Posterior cingulate gyrus (tissue), 11 donors: ENCODE measurements around the gene MYL7.
"Not testable (repeated sequence)": the region's sequence is repeated elsewhere in the genome, so short reads cannot be mapped to it uniquely, and the experiment has no call there.

Experiments used
- DNase-seq, 10 donors: peaks; one replicate each; pipeline versions ENCODE4 v3.0.0 to v3.0.0-alpha.2; 2020 to 2021; ENCODE audit warnings: mixed read lengths in 3 of 10
- intact Hi-C: fragments of 100-400 bp; cut with DNase I; formaldehyde crosslinking; loops from one replicate; pipeline ENCODE4 v1.15.1; 2023

The MYL7 gene

DNA sequence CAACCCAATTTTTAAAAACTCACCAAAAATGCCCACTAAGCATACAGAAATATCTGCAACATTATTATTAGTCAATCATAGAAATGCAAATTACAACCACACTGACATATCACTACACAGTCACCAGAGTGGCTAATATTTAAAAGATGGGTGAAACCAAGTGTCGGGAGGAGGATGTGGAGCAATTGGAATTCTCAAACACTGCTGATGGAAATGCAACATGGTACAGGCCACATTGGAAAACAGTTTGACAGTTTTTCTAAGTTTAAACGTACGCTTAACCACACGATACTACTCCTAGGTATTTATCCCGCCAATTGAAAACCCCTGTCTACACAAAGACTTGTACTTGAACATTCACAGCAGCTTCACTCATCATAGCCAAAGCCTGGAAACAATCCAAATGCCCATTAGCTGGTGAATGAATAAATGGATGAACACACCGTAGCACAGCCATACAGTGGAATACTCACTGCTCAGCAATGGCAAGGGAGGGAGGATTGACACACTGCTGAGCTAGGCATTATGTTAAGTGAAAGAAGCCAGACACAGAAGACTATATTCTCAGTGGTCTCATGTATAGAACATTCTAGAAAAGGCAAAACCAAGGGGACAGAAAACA lies 31.8 kb upstream of the MYL7 start:
- intact Hi-C loops: no loop called here
- DNase-seq: no peak

DNA sequence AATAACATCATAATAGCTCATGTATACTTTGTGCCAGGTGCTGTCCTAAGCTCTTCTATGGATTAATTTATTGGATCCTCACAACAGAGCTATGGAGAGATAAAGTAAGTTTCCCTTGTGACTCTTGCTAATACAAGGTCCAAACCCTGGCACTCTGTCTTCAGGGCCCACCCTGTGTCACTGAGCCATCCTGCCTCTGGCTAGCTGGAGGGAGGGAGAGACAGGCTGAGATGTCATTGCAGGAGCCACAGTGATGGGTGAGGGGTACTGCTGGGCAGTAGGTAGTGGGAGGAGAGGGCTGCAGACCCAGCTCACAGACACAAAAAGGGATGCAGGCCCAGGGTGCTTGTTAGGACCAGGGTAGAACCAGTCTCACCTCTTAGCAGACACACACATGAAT lies 31.2 kb upstream of the MYL7 start:
- intact Hi-C loops: no loop called here
- DNase-seq: no peak

DNA sequence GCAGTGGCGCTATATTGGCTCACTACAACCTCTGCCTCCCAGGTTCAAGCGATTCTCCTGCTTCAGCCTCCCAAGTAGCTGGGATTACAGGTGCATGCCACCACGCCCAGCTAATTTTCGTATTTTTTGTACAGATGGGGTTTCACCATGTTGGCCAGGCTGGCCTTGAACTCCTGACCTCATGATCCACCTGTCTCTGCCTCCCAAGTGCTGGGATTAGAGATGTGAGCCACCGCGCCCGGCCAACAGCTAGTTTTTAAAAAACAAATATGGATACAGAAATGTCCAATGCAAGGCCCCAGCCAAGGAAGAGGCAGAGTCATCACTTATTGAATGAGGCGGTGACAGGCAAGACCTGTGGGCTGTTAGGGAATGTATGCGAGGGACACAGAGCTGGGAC lies 30.8 kb upstream of the MYL7 start:
- DNase-seq, intact Hi-C loops: not testable (repeated sequence)

DNA sequence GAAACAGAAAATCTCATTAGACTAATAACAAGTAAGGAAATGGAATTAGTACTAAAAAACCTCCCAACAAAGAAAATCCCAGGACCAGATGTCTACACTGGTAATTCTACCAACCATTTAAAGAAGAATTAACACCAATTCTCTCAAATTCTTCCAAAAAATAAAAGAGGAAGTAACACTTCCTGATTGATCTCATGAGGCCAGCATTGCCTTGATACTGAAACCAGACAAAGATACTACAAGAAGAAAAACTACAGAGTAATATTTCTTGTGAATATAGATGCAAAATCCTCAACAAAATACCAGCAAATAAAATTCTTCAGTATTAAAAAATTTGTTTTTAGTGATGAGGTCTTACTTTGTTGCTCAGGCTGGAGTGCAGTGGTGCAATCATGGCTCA lies 26.8 kb upstream of the MYL7 start:
- intact Hi-C loops: no loop called here

DNA sequence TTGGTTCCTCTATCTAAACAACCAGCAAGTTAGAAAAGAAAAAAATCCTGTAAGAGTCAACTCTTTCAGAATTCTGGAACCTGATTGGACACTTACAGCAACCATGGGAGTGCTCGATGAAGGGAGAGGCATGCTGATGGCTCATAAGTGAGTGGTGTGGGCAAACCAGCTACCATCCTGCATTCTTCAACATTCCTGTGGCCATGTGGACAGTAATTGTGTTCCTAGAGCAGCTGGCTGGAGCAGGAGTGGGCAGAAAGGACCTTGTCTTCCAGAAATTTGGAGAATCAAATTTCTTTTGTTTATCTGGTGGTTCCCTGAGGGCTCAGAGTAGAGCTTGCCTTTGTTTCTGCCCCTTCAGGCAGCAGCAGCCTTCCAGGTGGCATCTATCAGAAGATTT lies 22.5 kb upstream of the MYL7 start:
- intact Hi-C loops: no loop called here
- DNase-seq: no peak

More for the DNA sequence above, 26.8 kb upstream of the MYL7 start:
- no peak for DNase-seq

DNA sequence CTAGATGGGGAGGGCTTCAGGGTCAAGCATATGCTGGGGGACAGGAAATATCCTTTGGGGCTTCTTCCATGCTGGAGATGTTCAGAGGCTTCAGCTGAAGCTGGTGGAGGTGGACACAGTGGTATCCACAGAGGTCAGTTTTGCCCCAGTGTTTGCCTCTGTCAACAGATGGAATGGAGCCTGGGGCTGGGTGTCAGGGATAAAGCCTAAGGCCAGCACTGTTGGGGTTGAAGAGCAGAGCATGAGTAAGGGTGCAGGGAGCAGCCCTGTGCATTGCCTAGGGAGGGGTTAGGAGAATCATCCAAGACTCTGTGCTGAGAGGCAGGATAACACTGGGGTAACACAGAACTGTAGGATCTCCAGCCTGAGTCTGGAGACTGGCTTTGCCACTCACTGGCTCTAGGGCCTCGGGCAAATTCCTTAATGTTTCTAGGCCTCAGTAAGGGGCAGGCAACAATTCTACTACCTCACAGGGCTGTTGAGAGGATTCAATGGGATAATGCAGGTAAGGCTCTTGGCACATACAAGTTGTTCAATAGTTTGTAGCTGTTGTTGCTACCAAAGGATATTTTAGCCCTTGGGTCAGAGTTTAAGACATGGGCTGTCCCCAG lies 21.8 kb upstream of the MYL7 start:
- DNase-seq: no peak
- intact Hi-C loops: no loop called here

DNA sequence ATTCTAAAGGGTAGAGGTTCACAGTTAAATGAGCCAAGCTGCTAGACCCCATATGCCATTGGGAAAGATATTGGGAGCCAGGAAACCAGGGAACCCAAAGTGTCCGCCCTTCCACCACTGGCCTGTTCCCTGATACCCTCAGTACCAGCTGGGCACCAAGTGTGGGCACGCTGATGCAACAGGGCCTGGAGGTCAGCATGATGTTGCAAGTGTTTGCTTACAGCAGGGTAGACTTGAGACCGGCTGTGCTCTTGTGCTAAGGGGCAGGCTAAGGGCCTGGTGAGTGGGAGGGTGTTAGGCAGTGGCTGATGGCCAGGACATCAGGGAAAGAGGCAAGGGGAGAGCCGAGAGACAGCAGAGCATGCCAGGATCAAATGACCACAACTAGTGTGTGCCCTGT lies 21.0 kb upstream of the MYL7 start:
- intact Hi-C loops: no loop called here
- DNase-seq: no peak

DNA sequence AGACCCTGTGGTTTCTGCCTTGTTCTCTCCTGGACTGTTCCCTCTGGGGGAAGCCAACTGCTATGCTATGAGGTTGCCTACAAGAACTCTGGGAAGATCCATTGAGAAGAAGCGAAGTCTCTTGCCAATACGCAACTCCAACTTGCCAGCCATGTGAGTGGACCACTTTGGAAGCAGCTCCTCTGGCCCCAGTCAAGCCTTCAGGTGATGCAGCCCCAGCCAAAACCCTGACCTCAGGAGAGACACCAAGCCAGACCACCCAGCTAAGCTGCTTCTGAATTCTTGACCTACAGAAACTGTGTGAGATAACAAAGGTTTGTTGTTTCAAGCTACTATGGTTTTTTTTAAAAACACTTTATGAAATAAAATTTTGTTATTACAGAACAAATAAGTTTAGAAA lies 20.2 kb upstream of the MYL7 start:
- no peak for DNase-seq
- intact Hi-C loops: no loop called here

DNA sequence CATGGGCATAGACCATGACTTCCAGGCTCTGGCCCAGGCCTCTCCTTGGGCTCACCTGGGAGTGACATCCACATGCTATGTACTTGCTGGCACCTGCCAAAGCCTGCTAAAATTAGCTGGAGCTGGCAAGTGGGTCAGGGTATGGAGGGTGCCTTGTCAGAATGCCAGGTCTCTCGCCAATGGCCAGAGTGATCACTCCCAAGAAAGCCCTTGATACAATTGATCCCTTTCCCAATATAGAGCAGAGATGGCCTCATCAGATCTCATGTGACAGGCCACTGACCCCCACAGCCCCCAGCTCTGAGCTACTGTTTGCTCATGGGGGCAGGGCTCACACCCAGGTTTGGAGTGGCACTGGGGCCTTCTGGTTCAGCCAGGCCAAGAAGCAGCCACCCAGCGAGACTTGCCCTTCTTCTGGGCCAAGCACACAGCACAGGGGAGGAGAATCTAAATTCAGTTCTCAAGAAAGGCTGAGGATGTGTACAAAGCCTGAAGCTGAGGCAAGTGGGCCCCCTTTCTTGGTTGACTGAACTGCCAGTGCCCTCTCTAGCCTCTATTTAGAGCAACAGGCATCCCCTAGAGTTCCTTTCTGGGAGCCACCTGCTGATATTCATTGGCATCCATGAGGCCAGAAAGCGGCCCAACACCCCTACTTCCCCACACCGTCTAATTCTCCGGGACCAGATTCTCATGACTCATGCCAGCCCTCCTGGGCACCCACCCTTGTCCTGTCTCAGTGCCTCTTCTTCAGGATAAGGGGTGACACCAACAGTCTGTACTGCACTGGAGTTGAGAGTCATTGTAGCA lies 18.9 kb upstream of the MYL7 start:
- intact Hi-C loops: no loop called here
- DNase-seq: no peak

DNA sequence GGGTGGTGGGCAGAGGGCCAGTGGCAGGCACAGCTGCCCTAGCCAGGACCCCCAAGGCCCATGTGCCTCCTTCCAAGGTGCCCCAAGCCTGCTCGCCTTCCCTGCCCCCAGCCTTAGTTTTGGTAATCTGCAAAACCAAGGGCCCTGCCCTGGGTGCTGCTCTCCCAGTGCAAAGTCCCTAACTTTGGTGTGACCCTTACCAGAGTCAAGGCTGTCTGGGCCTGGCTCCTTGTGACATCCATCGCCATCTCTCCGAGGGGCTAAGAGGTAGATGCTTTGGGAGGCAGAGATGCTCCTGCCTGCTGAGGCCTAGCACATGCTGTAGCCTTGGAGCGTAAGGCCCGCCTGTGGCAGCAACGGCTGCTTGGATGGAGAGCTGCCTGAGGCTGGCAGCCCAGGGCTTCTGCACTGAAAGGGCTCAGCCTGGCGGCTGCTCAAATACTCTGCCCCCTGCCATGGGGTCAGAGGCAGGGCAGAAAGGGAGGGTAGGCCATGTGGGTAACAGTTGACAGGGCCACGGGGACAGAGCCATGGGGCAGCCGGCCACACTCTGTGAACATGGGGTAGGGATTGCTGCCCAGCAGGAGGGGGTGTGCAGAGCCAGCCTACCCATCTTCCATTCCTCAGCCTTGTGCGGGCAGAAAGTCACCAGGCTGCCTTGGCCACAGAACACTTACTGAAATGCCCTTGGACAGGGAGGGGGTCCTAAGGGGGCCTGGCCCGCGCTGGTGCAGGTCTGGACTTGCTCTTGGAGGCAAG lies 17.9 kb upstream of the MYL7 start:
- intact Hi-C loops: no loop called here
- DNase-seq: peak in 1 of 10 donors; percentile 25

DNA sequence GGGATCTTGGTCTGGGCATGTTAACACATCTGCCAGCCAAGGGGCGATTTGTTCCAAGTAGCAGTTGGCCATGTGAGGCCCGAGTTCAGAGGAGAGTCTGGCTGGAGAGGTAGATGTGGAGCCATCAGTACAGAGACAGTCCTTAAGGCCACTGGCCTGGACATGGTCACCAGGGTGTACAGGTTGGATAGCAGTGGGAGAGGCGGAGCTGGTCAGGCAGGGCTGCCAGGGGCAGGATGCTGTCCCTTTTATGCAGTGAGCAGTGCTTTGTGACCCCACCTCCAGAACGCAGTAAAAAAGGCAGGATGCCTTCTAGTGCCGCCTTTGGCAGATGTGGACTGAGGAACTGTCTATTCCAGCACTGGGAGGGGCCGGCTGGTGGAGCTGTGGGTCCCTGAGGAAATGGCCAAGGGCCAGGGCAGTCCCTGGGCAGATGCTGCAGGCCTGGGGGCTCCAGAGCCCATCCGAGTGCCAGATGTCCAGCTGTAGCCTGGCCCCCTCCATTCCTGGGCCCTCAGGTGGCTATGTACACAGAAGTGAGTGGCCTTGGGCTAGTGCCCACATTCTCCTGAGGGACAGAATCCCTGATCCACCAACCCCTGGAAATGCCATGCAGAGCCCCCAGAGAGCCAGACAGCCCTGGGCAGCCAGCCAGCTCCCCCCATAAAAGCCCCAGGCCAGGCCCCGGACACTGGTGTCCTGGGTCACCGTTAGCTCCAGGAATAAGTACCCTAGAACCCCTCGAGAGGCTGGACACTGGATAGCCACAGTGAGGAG lies 17.2 kb upstream of the MYL7 start:
- DNase-seq: no peak
- intact Hi-C loops: no loop called here

DNA sequence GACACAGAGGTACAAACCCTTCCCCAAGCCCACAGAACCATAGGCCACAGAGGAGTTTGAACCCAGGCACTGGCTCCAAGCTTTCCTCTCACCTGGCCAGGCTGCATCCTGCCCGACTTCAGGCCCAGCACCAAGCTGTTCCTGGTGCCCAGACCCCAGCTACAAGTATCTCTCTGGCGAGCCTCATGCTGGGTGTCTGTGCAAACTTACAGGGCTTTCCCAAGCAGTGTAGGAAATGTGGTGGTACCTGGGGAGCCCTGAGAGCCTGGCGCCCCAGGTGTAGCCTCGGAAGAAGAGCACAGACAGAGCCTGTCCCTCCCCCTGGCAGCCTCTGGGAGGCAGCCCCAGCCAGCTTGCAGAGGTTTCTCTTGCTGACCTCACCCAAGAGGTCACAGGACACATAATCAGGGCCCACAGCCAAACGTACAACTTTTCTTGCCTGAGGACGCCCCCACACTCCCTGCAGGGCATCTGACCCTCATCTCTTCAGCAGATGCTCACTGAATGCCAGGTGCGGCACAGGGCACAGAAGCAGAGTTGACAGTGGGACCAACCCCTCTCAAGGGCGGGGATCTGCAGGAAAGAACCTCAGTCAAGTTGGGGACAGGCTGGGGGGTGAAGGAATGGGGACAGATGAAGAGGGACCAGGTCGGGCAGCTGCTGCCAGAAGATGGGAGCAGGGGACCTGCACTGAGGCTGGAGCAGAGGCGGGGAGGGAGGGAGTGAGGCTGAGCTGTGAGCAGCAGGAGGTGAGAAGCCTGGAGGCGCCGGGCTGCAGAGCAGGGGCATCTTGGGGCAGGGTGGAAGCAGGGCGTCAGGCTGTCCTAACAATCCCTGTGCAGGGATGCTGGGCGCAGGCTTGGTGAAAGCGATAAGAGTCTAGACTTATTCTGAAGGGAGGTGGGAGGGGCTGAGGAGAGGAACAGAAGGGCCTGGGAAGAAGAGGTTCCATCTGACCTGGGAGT lies 16.3 kb upstream of the MYL7 start:
- no peak for DNase-seq
- intact Hi-C loops: no loop called here

DNA sequence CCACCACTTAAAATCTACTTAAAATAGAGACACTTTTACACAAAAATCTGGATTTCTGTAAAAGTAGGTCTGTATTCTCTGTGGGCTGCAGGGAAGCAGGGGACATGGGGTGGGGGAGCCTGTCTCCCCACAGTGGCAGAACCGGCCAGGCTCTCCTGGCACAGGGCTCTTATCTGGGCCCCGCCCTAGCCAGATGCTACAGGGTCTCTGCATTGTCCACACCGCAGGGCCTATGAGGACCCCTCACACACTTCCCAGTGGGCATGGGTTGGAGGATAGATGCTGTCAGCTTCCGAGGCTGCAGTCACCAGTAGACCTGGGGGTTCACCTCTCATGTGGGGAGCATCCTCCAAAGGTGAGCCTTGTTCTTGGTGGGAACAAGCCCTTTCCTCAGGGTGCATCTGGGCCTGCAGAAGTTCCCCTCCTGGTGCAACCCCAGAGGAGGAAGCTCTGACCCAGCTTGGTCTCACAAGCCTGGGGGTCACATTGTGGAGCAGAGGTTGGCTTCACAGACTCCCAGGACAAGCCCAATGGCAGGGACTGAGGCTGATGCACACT lies 15.4 kb upstream of the MYL7 start:
- peak in 2 of 10 donors; percentile 30 to 60 for DNase-seq
- intact Hi-C loops: no loop called here

DNA sequence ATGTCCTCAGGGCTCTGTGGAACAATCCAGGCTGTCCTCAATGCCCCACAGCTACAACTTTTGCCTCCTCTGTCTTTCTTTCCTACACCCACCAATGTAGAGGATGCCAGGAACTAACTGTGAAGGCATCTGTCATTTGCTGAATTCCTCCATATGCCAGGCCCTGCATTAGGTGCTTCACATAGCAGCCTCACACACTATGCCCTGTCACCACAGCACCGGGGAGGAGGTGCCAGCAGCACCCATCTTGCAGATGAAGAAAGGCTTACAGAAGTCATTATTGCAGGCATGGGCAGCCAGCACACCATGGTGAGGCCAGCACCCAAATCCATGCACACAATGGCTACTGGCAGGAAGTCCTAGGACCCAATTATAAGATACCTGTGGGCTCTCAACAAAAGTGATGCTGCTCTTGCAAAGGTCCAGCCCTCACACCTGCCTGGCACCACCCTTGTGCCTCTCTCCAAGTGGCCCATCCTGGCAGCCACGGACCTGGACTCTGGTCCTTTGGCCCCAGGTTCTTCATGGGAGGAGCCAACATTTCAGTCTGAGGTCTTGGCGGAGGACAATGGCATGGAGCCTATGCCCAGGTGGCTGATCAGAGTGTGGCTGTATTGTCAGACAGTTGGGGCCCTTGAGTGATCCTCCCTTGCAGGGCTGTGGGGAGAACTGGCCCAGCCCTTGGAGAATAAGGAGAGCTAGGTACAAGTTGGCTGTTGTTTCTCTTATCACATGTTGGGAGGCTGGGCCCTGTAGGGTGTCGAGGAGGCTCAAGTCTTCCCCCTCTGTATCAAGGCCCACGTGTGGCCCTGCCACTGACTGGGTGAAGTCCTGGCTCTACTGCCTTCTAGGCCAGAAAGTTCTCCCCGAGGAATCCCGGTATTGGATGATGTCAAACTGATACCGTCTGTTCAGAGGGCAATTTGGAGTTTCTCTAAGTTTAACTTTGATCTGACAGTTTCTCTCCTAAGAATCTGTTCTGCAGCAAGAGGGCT lies 14.4 kb upstream of the MYL7 start:
- DNase-seq: peak in 4 of 10 donors; percentile 30 to 92 (median 72)
- intact Hi-C loops: no loop called here

DNA sequence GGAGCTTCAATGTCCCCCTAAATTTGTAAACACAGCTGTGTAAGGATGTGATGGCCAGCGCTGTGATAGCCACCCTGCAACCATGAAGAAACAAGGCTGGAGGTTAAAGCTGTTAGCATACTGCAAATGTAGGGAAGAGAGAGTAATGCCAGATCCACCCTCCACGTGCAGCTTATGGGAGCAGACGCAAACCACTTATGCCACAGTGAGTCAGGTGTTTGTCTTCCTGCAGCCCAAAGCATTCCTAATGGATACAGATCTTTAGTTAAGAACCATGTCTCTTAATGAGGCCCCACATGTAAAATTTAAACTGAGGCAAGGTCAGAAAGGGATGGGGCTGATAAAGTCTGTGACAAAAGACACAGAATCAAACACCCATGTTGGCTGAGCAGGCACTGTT lies 13.6 kb upstream of the MYL7 start:
- DNase-seq: peak in 1 of 10 donors; percentile 14
- intact Hi-C loops: no loop called here

DNA sequence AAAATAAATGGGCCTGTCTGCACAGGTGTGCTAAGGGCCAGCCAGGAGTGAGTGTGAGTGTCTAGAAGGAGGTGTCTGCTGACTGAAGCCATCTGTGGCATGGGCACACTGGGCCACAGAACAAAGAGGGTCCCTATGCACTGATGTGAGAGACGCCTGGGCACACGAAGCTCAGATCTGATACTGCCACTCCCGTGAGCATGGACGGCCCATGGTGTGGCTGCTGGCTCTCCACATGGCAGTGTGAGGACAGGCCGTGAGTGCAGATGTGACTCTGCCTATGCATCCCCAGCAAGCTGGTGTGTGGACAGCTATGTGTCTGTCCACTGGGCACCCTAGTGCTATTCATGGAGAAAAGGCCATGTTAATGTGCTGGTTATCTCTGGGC lies 12.8 kb upstream of the MYL7 start:
- intact Hi-C loops: no loop called here

More for the DNA sequence above, 12.8 kb upstream of the MYL7 start:
- DNase-seq: peak in 1 of 10 donors; percentile 52
